Stimulated activated naive B cell treated with anti-CD40 and anti-IgM and Interleukin-4, amounts not matched to agents 10 μg/mL and 1 μg/mL and 100 μg/mL, for 72 hours (primary cell): ENCODE data around the gene CAPN1.

Experiments used
- ATAC-seq, 2 donors: fragments of 150-1000 bp; cut with Tn5 transposase; replicated peaks; 2 replicates each; pipeline ENCODE4 v1.10.0; 2021; ENCODE audit warnings: moderate library complexity in 1 of 2
- DNase-seq: peaks from one replicate; pipeline ENCODE4 v3.0.0; 2021
- H3K27ac Mint-ChIP-seq: one replicate; pipeline ENCODE4 v1.8.0; 2022; ENCODE audit warnings: mild to moderate bottlenecking, mixed read lengths
- H3K27me3 Mint-ChIP-seq, 2 donors: one replicate each; pipeline ENCODE4 v1.8.0; 2022; ENCODE audit warnings: mixed read lengths in 2 of 2
- H3K36me3 Mint-ChIP-seq, 2 donors: one replicate each; pipeline ENCODE4 v1.8.0; 2022; ENCODE audit warnings: mixed read lengths in 2 of 2, mild to moderate bottlenecking in 1 of 2
- H3K4me1 Mint-ChIP-seq, 2 donors: one replicate each; pipeline ENCODE4 v1.8.0; 2022; ENCODE audit warnings: mixed read lengths in 2 of 2, mild to moderate bottlenecking in 1 of 2
- H3K4me3 Mint-ChIP-seq, 2 donors: one replicate each; pipeline ENCODE4 v1.8.0; 2022; ENCODE audit warnings: mild to moderate bottlenecking in 2 of 2, mixed read lengths in 2 of 2, moderate library complexity in 1 of 2
- H3K9me3 Mint-ChIP-seq, 2 donors: one replicate each; pipeline ENCODE4 v1.8.0; 2022; ENCODE audit warnings: mixed read lengths in 2 of 2, mild to moderate bottlenecking in 1 of 2

The CAPN1 gene

DNA sequence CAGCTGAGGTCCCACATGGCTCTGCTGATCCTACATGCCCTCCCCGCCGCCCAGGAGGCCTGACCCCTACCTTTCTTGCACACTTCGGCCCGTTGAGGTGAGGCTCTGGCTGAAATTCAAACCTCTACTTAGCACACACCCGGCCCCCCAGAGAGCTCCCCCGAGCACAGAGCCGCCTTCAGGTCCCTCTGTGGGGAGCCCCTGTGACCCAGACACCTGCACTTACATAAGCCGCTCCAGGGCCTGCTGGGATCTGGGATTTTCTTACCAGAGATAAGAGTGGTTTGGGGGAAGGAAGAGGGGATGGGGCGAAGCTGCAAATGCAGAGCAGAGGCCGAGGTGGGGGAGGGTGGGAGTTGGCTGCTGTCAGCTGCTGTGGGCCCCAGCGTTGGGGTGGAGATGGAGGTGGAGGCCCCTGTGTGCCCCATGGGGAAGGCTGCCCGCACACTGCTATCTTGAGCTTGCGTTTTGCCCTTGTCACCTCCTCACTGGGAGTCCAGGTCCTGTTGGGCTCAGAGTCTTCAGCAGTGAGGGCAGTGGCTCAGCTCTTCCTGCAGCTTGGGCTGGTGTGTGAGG lies 30.6 kb downstream of the CAPN1 start:
- peaks cover 5% of the 10 kb centered on the region in 2 donors for H3K27me3 Mint-ChIP-seq
- DNase-seq (no peak), ATAC-seq (no peak)
- peaks cover 34 to 44% of the 10 kb centered on the region in 2 donors for H3K36me3 Mint-ChIP-seq
- H3K4me1 Mint-ChIP-seq, result peaks cover 23 to 32% of the 10 kb centered on the region in 2 donors
- H3K27ac Mint-ChIP-seq, result no peak overlapping the region
- H3K4me3 Mint-ChIP-seq, result no peak overlapping the region
- H3K9me3 Mint-ChIP-seq, result peaks cover 3 to 5% of the 10 kb centered on the region in 2 donors

- peaks cover 5% of the 10 kb centered on the region in 2 donors for H3K27me3 Mint-ChIP-seq
- peak overlapping the region in 1 of 2 donors; percentile 40 for H3K4me3 Mint-ChIP-seq
- peaks cover 3 to 5% of the 10 kb centered on the region in 2 donors for H3K9me3 Mint-ChIP-seq
- ATAC-seq, result peak; percentile 38 to 43
- H3K27ac Mint-ChIP-seq, result no peak overlapping the region
- DNase-seq, result no peak
- H3K4me1 Mint-ChIP-seq, result peaks cover 23 to 32% of the 10 kb centered on the region in 2 donors
- peaks cover 28 to 35% of the 10 kb centered on the region in 2 donors for H3K36me3 Mint-ChIP-seq
These were observed 31.8 kb downstream of the CAPN1 start for GRCh38 chr11:65213322-65214211.

DNA sequence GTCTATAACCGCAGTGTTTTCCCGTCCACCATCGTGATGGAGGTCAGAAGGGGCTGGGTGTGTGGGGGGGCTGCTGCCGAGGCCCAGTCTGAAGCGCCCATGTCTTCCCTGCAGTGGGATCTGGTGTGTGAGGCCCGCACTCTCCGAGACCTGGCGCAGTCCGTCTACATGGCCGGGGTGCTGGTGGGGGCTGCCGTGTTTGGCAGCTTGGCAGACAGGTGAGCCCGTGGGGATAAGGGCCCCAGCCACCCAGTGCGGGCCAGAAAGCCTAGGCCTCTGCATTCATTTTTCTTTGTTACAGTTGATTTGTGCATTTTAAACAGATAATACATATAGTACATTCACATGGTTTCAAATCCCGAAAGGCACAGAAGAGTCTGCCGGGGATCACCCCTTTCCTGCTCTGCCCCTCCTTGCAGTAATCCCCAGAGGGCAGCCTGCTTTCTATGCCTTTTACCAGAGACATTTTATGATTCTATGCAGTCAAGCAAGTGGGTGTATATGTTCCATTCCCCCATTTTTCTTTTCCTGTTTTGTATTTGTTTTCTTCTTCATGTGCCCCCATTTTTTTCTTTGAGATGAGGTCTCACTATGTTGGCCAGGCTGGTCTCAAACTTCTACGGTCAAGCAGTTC lies 32.6 kb downstream of the CAPN1 start:
- peaks cover 5% of the 10 kb centered on the region in 2 donors for H3K27me3 Mint-ChIP-seq
- peak overlapping the region; percentile 5 to 40 for H3K4me3 Mint-ChIP-seq
- DNase-seq (no peak), ATAC-seq (peak; percentile 18 to 47)
- H3K27ac Mint-ChIP-seq, result no peak overlapping the region
- peaks cover 3 to 5% of the 10 kb centered on the region in 2 donors for H3K9me3 Mint-ChIP-seq
- H3K36me3 Mint-ChIP-seq, result peaks cover 22 to 29% of the 10 kb centered on the region in 2 donors
- peaks cover 21 to 32% of the 10 kb centered on the region in 2 donors for H3K4me1 Mint-ChIP-seq

DNA sequence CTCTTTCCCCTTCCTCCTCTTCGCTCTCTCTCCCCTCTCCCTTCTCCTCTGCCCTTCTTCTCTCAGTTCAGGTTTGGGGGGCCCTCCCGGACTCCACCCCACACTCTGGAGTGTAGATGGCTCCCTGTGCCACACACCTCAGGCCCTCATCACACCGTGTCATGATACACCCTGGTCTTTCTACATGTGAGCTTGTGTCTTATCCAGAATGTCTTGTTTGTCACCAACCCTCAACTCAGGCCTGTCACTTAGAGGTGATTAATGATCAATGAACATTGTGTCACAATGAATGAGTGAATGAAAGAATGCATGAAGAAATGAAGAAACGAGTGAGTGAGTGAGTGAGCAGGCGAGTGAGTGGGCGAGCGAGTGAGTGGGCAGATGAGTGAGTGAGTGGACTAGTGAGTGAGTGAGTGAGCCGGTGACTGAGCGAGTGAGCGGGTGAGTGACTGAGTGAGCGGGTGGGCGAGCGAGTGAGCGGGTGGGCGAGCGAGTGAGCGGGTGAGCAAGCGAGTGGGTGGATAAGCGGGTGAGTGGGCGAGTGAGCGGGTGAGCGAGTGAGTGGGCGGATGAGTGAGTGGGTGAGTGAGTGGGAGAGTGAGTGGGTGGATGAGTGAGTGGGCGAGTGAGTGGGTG lies 33.8 kb downstream of the CAPN1 start:
- peak; percentile 47 to 50 for ATAC-seq
- Mint-ChIP-seq H3K9me3 (peaks cover 3 to 5% of the 10 kb centered on the region in 2 donors), H3K36me3 (peaks cover 12 to 19% of the 10 kb centered on the region in 2 donors), H3K4me3 (peak overlapping the region; percentile 63 to 69), H3K27me3 (peaks cover 5% of the 10 kb centered on the region in 2 donors), H3K27ac (peak overlapping the region; percentile 93), H3K4me1 (peaks cover 21 to 32% of the 10 kb centered on the region in 2 donors)
- DNase-seq, result no peak

DNA sequence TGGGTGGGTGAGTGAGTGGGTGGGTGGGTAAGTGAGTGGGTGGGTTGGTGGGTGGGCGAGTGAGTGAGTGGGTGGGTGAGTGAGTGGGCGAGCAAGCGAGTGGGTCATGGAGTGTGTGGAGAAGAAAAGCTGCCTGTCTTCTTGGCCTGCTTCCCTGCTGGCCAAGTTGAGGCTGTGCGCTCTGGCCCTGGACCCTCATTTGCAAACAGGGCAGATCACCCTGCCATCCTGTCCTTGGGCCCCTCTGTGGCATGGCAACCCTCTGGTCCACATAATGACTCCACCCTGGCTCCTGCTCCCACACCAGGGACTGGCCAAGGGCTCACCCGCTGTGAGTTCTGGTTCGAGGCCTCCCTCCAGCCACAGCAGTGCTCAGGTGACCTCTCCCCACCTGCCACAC lies 35.1 kb downstream of the CAPN1 start:
- Mint-ChIP-seq H3K9me3 (peaks cover 3 to 5% of the 10 kb centered on the region in 2 donors), H3K27ac (peak overlapping the region; percentile 73), H3K36me3 (peaks cover 6 to 10% of the 10 kb centered on the region in 2 donors), H3K4me3 (peak overlapping the region in 1 of 2 donors; percentile 10), H3K4me1 (peaks cover 21 to 32% of the 10 kb centered on the region in 2 donors), H3K27me3 (peaks cover 5% of the 10 kb centered on the region in 2 donors)
- ATAC-seq (no peak), DNase-seq (no peak)

GRCh38 chr11:65217441-65218423 lies 36.0 kb downstream of the CAPN1 start:
- Mint-ChIP-seq H3K4me3 (no peak overlapping the region), H3K4me1 (peaks cover 21 to 31% of the 10 kb centered on the region in 2 donors), H3K9me3 (peaks cover 3 to 5% of the 10 kb centered on the region in 2 donors), H3K36me3 (peaks cover 5% of the 10 kb centered on the region in 2 donors), H3K27ac (no peak overlapping the region), H3K27me3 (peaks cover 5% of the 10 kb centered on the region in 2 donors)
- DNase-seq, result no peak
- ATAC-seq, result no peak

DNA sequence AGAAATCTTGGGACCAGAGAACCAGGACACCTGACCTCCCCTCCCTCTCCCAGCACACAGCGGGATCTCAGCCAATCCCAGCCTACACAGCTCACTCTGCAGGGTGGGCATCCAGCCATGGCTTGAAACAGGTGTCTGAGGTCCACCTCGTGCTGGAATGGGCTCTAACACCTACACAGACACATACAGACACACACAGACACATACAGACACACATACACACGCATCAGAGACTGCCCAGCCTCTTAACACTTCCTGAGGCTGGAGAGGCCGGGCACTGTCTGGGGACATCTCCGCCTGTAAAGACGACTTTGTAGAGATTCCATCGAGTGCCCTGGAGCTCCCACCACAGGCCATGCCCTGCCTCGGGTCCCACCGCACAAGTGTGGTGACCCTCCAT lies 36.7 kb downstream of the CAPN1 start:
- H3K4me3 Mint-ChIP-seq, result no peak overlapping the region
- ATAC-seq, result no peak
- H3K27ac Mint-ChIP-seq, result no peak overlapping the region
- no peak for DNase-seq
- peaks cover 3 to 5% of the 10 kb centered on the region in 2 donors for H3K9me3 Mint-ChIP-seq
- H3K36me3 Mint-ChIP-seq, result peaks cover 5% of the 10 kb centered on the region in 2 donors
- H3K4me1 Mint-ChIP-seq, result peaks cover 18 to 23% of the 10 kb centered on the region in 2 donors
- peaks cover 5% of the 10 kb centered on the region in 2 donors for H3K27me3 Mint-ChIP-seq

DNA sequence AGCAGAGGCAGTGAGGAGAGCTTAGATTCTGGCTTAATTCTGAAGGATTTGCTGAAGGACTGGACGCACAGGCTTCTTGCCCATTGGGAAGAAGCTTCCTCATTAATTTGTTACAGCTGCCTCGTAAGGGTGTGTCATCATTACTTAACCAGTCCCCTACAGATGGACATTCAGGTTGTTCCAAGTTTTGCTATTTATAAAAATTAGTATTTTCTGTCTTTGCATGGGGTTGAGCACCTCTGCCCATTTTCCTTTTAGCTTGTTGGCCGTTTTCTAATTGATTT lies 38.1 kb downstream of the CAPN1 start:
- no peak overlapping the region for H3K27ac Mint-ChIP-seq
- DNase-seq (no peak), ATAC-seq (no peak)
- peaks cover 7 to 13% of the 10 kb centered on the region in 2 donors for H3K4me1 Mint-ChIP-seq
- H3K27me3 Mint-ChIP-seq, result peaks cover 5% of the 10 kb centered on the region in 2 donors
- H3K9me3 Mint-ChIP-seq, result peaks cover 3 to 5% of the 10 kb centered on the region in 2 donors
- H3K4me3 Mint-ChIP-seq, result no peak overlapping the region
- H3K36me3 Mint-ChIP-seq, result peaks cover 5% of the 10 kb centered on the region in 2 donors

GRCh38 chr11:65221026-65221425 lies 39.3 kb downstream of the CAPN1 start:
- Mint-ChIP-seq H3K4me1 (peaks cover 7 to 15% of the 10 kb centered on the region in 2 donors), H3K4me3 (no peak overlapping the region), H3K27ac (no peak overlapping the region), H3K36me3 (no peaks in the 10 kb centered on the region), H3K27me3 (peaks cover 0 to 4% of the 10 kb centered on the region in 2 donors), H3K9me3 (no peaks in the 10 kb centered on the region)
- no peak for ATAC-seq
- DNase-seq, result no peak

DNA sequence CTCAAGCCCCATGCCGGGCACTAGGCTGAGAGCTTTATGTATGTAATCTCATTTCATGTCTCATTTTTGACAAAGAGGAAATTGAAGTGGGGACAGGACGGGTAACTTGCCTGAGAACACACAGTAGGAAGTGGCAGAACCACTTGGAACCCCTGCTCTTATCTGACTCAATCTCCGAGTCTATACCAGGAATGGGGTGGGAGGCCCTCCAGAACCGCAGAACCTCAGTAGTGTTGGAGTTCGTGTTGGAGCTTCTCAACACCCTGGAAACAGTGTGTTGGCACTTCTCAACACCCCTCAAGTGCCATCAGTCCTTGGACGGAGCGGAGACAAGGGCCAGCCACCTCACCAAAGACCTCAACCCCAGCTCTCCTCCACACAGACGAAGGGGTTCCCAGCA lies 41.3 kb downstream of the CAPN1 start:
- Mint-ChIP-seq H3K27ac (no peak overlapping the region), H3K4me3 (no peak overlapping the region), H3K9me3 (no peaks in the 10 kb centered on the region), H3K27me3 (peaks cover 0 to 4% of the 10 kb centered on the region in 2 donors), H3K4me1 (peaks cover 13 to 24% of the 10 kb centered on the region in 2 donors), H3K36me3 (no peaks in the 10 kb centered on the region)
- ATAC-seq (no peak), DNase-seq (no peak)

DNA sequence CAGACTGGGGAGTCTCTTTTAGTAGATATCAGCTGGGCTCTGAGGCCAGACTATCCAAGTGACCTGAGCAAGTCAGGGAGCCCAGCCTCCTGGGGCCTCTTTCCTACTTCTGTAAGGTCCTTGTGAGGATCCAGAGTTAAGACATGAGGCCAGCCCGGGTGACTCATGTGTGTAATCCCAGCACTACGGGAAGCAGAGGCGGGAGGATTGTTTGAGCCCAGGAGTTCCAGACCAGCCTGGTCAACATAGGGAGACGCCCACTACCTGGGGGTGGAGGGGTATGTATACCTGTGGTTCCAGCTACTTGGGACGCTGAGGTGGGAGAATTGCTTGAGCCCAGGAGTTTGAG lies 43.2 kb downstream of the CAPN1 start:
- Mint-ChIP-seq H3K4me1 (peaks cover 13 to 24% of the 10 kb centered on the region in 2 donors), H3K27me3 (peaks cover 0 to 4% of the 10 kb centered on the region in 2 donors), H3K4me3 (peak overlapping the region; percentile 86 to 94), H3K9me3 (no peaks in the 10 kb centered on the region), H3K36me3 (no peaks in the 10 kb centered on the region), H3K27ac (no peak overlapping the region)
- no peak for DNase-seq
- no peak for ATAC-seq

DNA sequence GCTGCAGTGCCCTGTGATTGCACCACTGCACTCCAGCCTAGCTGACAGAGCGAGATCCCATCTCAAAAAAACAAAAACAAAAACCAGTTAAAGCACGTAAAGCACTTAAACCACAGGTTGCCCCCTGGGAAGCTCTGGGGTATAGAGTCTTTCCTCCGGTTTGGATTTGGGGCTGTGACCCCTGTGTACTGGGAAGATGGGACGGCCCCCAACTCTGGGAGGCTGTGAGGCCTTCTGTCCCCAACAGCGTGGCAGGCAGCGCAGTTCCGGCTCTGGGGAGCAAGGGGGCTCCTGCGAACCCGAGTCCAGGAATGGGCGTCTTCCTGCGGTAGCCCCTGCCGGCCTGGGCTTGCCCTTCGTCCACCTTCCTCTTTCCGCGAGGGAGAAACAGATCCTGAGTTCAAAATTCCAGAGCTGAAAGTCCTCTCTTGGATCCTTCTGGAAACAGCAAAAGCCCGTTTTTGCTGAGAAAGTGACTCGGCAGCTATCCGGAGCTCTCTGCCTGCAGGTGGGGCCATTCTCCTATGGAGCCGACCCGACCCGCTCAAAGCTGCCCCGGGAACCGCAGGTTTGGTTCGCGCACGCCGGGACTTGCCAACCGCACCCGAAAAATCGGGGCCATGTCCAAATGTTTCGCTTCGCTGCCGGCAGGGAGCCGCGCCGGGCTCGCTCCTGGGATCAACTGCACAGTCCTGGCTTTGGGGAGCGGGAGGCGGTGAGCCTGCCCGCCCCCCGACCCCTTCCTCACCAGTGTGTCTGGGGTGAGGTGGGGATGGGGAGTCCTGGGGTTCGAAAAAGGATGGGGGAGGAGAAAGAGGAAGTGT lies 43.8 kb downstream of the CAPN1 start:
- ATAC-seq (peak; percentile 86 to 90), DNase-seq (no peak)
- Mint-ChIP-seq H3K27ac (peak overlapping the region; percentile 71), H3K4me3 (peak overlapping the region; percentile 86 to 94), H3K9me3 (no peaks in the 10 kb centered on the region), H3K27me3 (peaks cover 0 to 4% of the 10 kb centered on the region in 2 donors), H3K36me3 (no peaks in the 10 kb centered on the region), H3K4me1 (peaks cover 13 to 24% of the 10 kb centered on the region in 2 donors)

DNA sequence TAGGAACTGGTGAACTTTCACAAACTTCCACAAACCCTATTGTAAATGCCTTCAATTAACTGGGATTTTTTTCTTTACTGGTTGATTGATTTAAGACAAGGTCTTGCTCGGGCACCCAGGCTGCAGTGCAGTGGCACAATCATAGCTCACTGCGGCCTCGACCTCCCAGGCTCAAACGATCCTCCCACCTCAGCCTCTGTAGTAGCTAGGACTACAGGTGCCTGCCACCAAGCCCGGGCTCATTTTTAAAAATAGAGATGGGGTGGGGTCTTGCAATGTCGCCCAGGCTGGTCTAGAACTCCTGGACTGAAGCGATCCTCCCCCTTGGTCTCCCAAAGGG lies 44.3 kb downstream of the CAPN1 start:
- Mint-ChIP-seq H3K27ac (no peak overlapping the region), H3K9me3 (no peaks in the 10 kb centered on the region), H3K4me3 (peak overlapping the region; percentile 86 to 94), H3K4me1 (peaks cover 13 to 24% of the 10 kb centered on the region in 2 donors), H3K27me3 (peaks cover 0 to 4% of the 10 kb centered on the region in 2 donors), H3K36me3 (no peaks in the 10 kb centered on the region)
- DNase-seq (no peak), ATAC-seq (peak; percentile 36 to 58)
